ENCODE results near the gene RAB6B.

RAB6B gene

GRCh38 chr3:133895208-133896001 lies at the start of gene RAB6B:
Gene RAB6B, minus strand, starts transcription at chr3:133895882. Its CDS starts 416 bp downstream, at chr3:133895466.
- no peak for DNase-seq

- no peak for DNase-seq
Observed at GRCh38 chr3:133944641-133945380, 49.1 kb upstream of the RAB6B start.

GRCh38 chr3:133944181-133944580 lies 48.5 kb upstream of the RAB6B start:
- no peak for DNase-seq

GRCh38 chr3:133943639-133944141 lies 48.0 kb upstream of the RAB6B start:
- no peak for DNase-seq

GRCh38 chr3:133943031-133943535 lies 47.4 kb upstream of the RAB6B start:
- no peak for DNase-seq

- DNase-seq, result no peak
Observed at GRCh38 chr3:133941415-133941821, 45.7 kb upstream of the RAB6B start.

- DNase-seq, result no peak
Observed at GRCh38 chr3:133940536-133940935, 44.9 kb upstream of the RAB6B start.

- no peak for DNase-seq
Observed at GRCh38 chr3:133939463-133939835, 43.8 kb upstream of the RAB6B start.

- DNase-seq, result no peak
Observed at GRCh38 chr3:133938770-133939462, 43.2 kb upstream of the RAB6B start.

- no peak for DNase-seq
Observed at GRCh38 chr3:133937756-133938601, 42.3 kb upstream of the RAB6B start.

GRCh38 chr3:133937061-133937686 lies 41.5 kb upstream of the RAB6B start:
- no peak for DNase-seq

- no peak for DNase-seq
Observed at GRCh38 chr3:133935843-133936769, 40.4 kb upstream of the RAB6B start.

GRCh38 chr3:133934996-133935842 lies 39.5 kb upstream of the RAB6B start:
- no peak for DNase-seq

- no peak for DNase-seq
Observed at GRCh38 chr3:133934073-133934970, 38.6 kb upstream of the RAB6B start.

GRCh38 chr3:133933097-133934024 lies 37.7 kb upstream of the RAB6B start:
- DNase-seq, result no peak

- no peak for DNase-seq
Observed at GRCh38 chr3:133932009-133932408, 36.3 kb upstream of the RAB6B start.

- no peak for DNase-seq
Observed at GRCh38 chr3:133931084-133931483, 35.4 kb upstream of the RAB6B start.

Measured in CD4-positive, alpha-beta T cell treated with Interleukin-4 for 4 hours (primary cell).